HAP-1 (cell line): Measurements from ENCODE around the gene SEMA3A.
"Not testable (repeated sequence)": the region's sequence is repeated elsewhere in the genome, so short reads cannot be mapped to it uniquely, and the experiment has no call there.

ENCODE experiments used
- DNase-seq, 2 experiments: peaks; one replicate each; pipeline ENCODE4 v3.0.0-alpha.2; 2016 to 2020; ENCODE audit warnings: low spot score in 2 of 2
- H3K27me3 ChIP-seq: fragments of 250-450 bp; sonication (Bioruptor Pico); 2 replicates; pipeline ENCODE4 v1.5.1; 2020; ENCODE audit warnings: low read depth, mild to moderate bottlenecking, moderate library complexity
- H3K36me3 ChIP-seq: fragments of 250-450 bp; sonication (Bioruptor Pico); replicated peaks from 2 replicates; pipeline ENCODE4 v1.5.1; 2020; ENCODE audit warnings: mild to moderate bottlenecking
- H3K4me1 ChIP-seq: fragments of 250-450 bp; sonication (Bioruptor Pico); 2 replicates; pipeline ENCODE4 v1.5.1; 2020; ENCODE audit warnings: mild to moderate bottlenecking
- H3K4me3 ChIP-seq: fragments of 250-450 bp; sonication (Bioruptor Pico); 2 replicates; pipeline ENCODE4 v1.5.1; 2020; ENCODE audit warnings: mild to moderate bottlenecking, moderate library complexity
- H3K9me3 ChIP-seq: fragments of 250-450 bp; sonication (Bioruptor Pico); 2 replicates; pipeline ENCODE4 v1.5.1; 2020; ENCODE audit warnings: mild to moderate bottlenecking, moderate library complexity
- in situ Hi-C: fragments of 300-500 bp; cut with MboI; formaldehyde crosslinking; loops from 3 replicates; pipeline ENCODE4 v1.14.3; 2020; ENCODE audit warnings: low sequenced_read_pairs, inconsistent platforms, mixed read lengths

Gene SEMA3A

GRCh38 chr7:84076219-84076618, 118.4 kb downstream of the SEMA3A start:
- no peak for DNase-seq
- Histone ChIP-seq H3K27me3 (no peaks in the 10 kb centered on the region), H3K9me3 (no peaks in the 10 kb centered on the region), H3K4me3 (no peak overlapping the region), H3K4me1 (no peaks in the 10 kb centered on the region), H3K36me3 (no peaks in the 10 kb centered on the region)
- in situ Hi-C loops = no loop called here

DNA sequence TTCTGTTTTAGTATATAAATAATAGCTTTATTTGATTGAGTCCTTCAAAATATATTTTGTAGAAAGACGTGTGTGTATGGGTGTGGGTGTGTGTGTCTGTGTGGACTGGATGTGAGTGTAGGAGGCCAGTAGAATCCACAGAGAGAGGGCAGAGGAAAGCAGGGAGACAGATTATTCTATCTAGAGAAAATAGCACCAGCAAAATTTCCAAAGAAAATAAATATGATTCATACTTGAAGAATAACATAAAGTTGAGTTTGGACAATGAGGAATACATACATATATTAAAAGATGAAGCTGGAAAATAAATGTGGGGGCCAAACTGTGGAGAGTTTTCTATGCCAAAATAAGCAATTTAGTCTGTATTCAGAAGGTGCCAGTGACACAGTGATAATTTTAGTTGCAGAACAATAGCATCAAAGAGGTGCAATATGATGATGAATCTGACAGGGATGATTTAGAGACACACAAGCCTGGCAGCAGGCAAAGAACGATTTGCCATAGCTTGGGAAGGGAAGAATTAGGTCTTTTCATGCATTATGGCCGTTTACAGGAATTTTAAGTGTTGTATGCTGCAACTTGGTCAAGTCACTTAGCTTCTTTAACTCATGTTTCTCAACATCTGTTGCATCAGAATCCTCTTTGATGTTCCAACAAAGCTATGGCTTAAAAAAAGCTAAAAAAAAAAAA, 121.3 kb downstream of the SEMA3A start:
- H3K36me3 ChIP-seq = no peaks in the 10 kb centered on the region
- H3K4me3 ChIP-seq = no peak overlapping the region
- no peaks in the 10 kb centered on the region for H3K27me3 ChIP-seq
- H3K4me1 ChIP-seq = no peaks in the 10 kb centered on the region; the same call in 1 of the 2 replicates
- in situ Hi-C loops = no loop called here
- no peak for DNase-seq
- H3K9me3 ChIP-seq = no peaks in the 10 kb centered on the region

DNA sequence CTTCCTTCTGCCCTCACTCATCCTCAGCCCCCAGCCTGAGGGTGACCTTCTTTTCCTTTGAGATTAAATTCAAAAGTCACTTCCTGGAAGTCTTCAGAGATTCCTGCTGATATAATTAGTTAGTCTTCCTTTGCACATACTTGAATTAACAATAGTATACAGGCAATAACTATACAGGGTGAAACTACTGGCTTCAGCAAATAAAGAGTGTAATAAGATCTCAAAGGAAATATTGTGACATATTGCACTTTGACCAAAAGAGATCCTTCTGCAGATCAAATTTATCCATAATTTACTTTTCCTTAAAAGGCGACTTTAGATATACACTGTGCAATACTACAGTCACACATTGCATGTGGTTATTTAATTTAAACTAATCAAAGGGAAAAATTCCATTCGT, 123.8 kb downstream of the SEMA3A start:
- in situ Hi-C loops = no loop called here
- H3K4me1 ChIP-seq = no peaks in the 10 kb centered on the region; the same call in 1 of the 2 replicates
- H3K9me3 ChIP-seq = no peaks in the 10 kb centered on the region
- no peak for DNase-seq
- no peaks in the 10 kb centered on the region for H3K27me3 ChIP-seq
- no peaks in the 10 kb centered on the region for H3K36me3 ChIP-seq
- no peak overlapping the region for H3K4me3 ChIP-seq

GRCh38 chr7:84069999-84070500, 124.5 kb downstream of the SEMA3A start:
- H3K4me3 ChIP-seq = no peak overlapping the region
- H3K9me3 ChIP-seq = no peaks in the 10 kb centered on the region
- no peaks in the 10 kb centered on the region for H3K36me3 ChIP-seq
- no peak for DNase-seq
- in situ Hi-C loops = no loop called here
- no peaks in the 10 kb centered on the region for H3K27me3 ChIP-seq
- no peaks in the 10 kb centered on the region; the same call in 1 of the 2 replicates for H3K4me1 ChIP-seq

- Histone ChIP-seq H3K4me1 (no peaks in the 10 kb centered on the region; the same call in 1 of the 2 replicates), H3K4me3 (no peak overlapping the region), H3K27me3 (no peaks in the 10 kb centered on the region), H3K9me3 (no peaks in the 10 kb centered on the region), H3K36me3 (no peaks in the 10 kb centered on the region)
- in situ Hi-C loops = no loop called here
- DNase-seq = no peak
Observed at GRCh38 chr7:84069033-84069432, 125.6 kb downstream of the SEMA3A start.

- H3K4me3 ChIP-seq, H3K9me3 ChIP-seq, DNase-seq, H3K27me3 ChIP-seq, in situ Hi-C loops, H3K4me1 ChIP-seq, H3K36me3 ChIP-seq: not testable (repeated sequence)
Observed at GRCh38 chr7:84062489-84062901, 132.1 kb downstream of the SEMA3A start.

GRCh38 chr7:84060760-84061261, 133.8 kb downstream of the SEMA3A start:
- no peaks in the 10 kb centered on the region for H3K4me1 ChIP-seq
- H3K9me3 ChIP-seq = no peaks in the 10 kb centered on the region
- no peaks in the 10 kb centered on the region for H3K27me3 ChIP-seq
- in situ Hi-C loops = no loop called here
- no peak for DNase-seq
- H3K36me3 ChIP-seq = no peaks in the 10 kb centered on the region
- no peak overlapping the region for H3K4me3 ChIP-seq

- DNase-seq = no peak
- Histone ChIP-seq H3K4me3 (no peak overlapping the region), H3K36me3 (no peaks in the 10 kb centered on the region), H3K4me1 (no peaks in the 10 kb centered on the region), H3K9me3 (no peaks in the 10 kb centered on the region), H3K27me3 (no peaks in the 10 kb centered on the region)
- in situ Hi-C loops = no loop called here
Observed at GRCh38 chr7:84060000-84060399, 134.6 kb downstream of the SEMA3A start.

GRCh38 chr7:84058311-84059076, 136.1 kb downstream of the SEMA3A start:
- no peaks in the 10 kb centered on the region for H3K4me1 ChIP-seq
- in situ Hi-C loops = no loop called here
- no peaks in the 10 kb centered on the region for H3K27me3 ChIP-seq
- no peak overlapping the region for H3K4me3 ChIP-seq
- H3K36me3 ChIP-seq = no peaks in the 10 kb centered on the region
- DNase-seq = no peak
- H3K9me3 ChIP-seq = no peaks in the 10 kb centered on the region

DNA sequence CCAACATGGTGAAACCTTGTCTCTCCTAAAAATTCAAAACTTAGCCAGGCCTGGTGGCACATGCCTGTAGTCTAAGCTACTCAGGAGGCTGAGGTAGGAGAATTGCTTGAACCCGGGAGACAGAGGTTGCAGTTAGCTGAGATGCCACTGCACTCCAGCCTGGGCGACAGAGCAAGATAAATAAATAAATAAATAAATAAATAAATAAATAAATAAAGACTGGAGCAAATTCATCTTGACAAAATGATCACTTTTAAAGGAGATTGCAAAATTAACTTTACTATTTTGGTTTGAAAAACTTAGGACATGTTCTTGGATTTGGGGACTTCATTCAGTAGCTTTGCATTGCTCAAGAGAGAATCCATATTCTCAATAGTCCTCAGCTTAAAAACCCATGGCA, 137.0 kb downstream of the SEMA3A start:
- no peaks in the 10 kb centered on the region for H3K4me1 ChIP-seq
- H3K36me3 ChIP-seq = no peaks in the 10 kb centered on the region
- in situ Hi-C loops = no loop called here
- no peak for DNase-seq
- no peaks in the 10 kb centered on the region for H3K9me3 ChIP-seq
- no peaks in the 10 kb centered on the region for H3K27me3 ChIP-seq
- no peak overlapping the region for H3K4me3 ChIP-seq

GRCh38 chr7:84055904-84056605, 138.5 kb downstream of the SEMA3A start:
- H3K9me3 ChIP-seq = no peaks in the 10 kb centered on the region
- H3K36me3 ChIP-seq = no peaks in the 10 kb centered on the region
- no peak for DNase-seq
- no peak overlapping the region for H3K4me3 ChIP-seq
- no peaks in the 10 kb centered on the region for H3K27me3 ChIP-seq
- H3K4me1 ChIP-seq = no peaks in the 10 kb centered on the region
- in situ Hi-C loops = no loop called here

- in situ Hi-C loops, H3K4me3 ChIP-seq, DNase-seq, H3K36me3 ChIP-seq, H3K9me3 ChIP-seq, H3K4me1 ChIP-seq, H3K27me3 ChIP-seq: not testable (repeated sequence)
Observed at GRCh38 chr7:84055199-84055598, 139.4 kb downstream of the SEMA3A start.

DNA sequence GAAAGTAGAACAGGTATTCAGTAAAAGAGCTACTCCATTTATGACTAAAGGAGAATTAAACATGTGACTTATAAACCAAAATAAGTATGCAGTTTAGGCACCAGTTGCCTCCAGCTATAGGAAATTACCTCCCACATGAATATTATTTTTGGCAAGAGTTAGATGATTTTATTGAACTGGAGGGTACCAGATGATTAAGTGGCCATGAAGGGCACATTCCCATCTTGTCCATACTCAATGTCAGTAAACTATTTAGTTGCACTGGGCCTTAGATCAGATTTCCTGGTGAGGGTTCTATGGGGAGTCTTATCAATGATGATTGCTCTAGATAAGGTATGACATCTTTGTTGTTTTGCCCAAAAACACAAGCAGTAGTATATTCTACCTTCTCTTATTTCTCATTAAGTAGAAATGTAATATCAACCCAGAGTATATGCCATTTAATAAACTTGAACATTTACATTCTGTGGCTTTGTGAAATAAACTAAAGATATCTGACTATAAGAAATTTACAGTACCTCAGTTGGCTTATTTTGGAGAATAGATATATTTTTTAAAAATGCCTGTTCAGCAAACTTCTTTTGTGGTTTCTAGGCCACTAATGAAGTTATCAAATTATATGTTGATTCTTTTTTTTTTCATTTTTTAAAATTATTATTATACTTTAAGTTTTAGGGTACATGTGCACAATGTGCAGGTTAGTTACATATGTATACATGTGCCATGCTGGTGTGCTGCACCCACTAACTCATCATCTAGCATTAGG, 145.3 kb downstream of the SEMA3A start:
- Histone ChIP-seq H3K36me3 (no peaks in the 10 kb centered on the region), H3K4me3 (no peak overlapping the region), H3K4me1 (no peaks in the 10 kb centered on the region), H3K27me3 (no peaks in the 10 kb centered on the region), H3K9me3 (no peaks in the 10 kb centered on the region)
- DNase-seq = no peak
- in situ Hi-C loops = no loop called here
